Spleen (tissue), 7 donors: ENCODE data around the gene VTI1A.
A peak's percentile ranks its signal among the peaks of the same experiment; 100 is the strongest.

Experiments
- POLR2A ChIP-seq, 3 donors: fragments of 450-650 bp; IDR thresholded peaks; one replicate each; pipeline ENCODE4 v1.5.1; 2017; ENCODE audit warnings: antibody characterized with exemption in 3 of 3, mild to moderate bottlenecking in 1 of 3
- TF ChIP-seq, protein P1 (sequence below), 11 experiments: fragments of 200-600 bp in 7 of 11; fragments of 450-650 bp in 4 of 11; sonication (generic) in 4 of 11; IDR thresholded peaks in 8 of 11; conservative IDR thresholded peaks in 3 of 11; 1 replicate in 7 of 11; 2 replicates in 4 of 11; pipeline versions ENCODE4 v1.4.0 to v1.8.0; 2016 to 2021; ENCODE audit warnings: antibody characterized with exemption in 11 of 11, inconsistent platforms in 4 of 11, mild to moderate bottlenecking in 1 of 11
- donor health status: DM: no; HTN: no; CAD: no; lungs with moderate emphysema.
- donor health status: DM: no; HTN: no; CAD: no.
- donor health status: DM: no; HTN: no; CAD: no.

DNA sequence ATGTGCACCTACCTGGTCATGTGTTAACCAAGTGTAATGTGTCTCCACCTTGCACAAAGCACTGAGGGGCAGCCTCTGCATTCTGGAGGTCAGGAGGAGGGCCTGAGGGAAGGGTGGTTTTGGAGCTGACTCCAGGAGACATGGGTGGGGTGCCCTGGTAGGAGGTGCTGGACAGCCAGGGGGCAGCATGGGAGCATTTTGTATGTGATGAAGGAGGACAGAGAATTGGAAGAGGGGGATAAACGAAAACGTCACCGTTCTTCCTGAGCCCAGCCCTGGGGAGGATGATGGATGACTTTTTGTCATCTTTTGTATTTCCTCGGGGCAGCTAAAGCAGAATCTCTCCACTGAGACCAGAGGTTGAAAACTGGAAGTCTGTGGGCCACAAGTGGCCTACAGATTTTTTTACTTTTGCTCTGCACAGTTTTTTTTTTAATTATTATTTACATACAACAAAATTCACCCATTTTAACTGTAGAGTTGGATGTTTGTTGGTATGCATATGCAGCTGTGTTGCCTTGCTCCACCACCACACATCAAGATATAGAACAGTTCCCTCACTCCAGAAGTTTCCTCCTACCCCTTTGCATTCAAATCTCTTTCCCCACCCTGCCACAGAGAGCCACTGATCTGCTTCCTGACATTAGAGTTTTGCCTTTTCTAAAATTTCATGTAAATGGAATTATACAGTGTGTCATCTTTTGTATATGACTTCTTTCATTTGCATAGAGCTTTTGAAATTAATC is 242.5 kb downstream of the VTI1A start:
- TF ChIP-seq, protein P1, sequence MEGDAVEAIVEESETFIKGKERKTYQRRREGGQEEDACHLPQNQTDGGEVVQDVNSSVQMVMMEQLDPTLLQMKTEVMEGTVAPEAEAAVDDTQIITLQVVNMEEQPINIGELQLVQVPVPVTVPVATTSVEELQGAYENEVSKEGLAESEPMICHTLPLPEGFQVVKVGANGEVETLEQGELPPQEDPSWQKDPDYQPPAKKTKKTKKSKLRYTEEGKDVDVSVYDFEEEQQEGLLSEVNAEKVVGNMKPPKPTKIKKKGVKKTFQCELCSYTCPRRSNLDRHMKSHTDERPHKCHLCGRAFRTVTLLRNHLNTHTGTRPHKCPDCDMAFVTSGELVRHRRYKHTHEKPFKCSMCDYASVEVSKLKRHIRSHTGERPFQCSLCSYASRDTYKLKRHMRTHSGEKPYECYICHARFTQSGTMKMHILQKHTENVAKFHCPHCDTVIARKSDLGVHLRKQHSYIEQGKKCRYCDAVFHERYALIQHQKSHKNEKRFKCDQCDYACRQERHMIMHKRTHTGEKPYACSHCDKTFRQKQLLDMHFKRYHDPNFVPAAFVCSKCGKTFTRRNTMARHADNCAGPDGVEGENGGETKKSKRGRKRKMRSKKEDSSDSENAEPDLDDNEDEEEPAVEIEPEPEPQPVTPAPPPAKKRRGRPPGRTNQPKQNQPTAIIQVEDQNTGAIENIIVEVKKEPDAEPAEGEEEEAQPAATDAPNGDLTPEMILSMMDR (IDR thresholded peaks at IDR 0.05 in 8 of 11, conservative IDR thresholded peaks at IDR 0.05 in 3 of 11) = peak in 5 of 11 experiments; percentile 22 to 44 (median 30)
- TF ChIP-seq POLR2A (IDR thresholded peaks at IDR 0.05) = no peak
